C1 segment of cervical spinal cord (tissue), 14 donors: ENCODE results near the gene TBCD.

ENCODE experiments used
- DNase-seq, 14 donors: peaks; one replicate each; lab custom pipeline; 2025; lab: John Stamatoyannopoulos, UW

Gene TBCD

GRCh38 chr17:82789806-82790205 is 37.9 kb downstream of the TBCD start:
- DNase-seq = no peak

DNA sequence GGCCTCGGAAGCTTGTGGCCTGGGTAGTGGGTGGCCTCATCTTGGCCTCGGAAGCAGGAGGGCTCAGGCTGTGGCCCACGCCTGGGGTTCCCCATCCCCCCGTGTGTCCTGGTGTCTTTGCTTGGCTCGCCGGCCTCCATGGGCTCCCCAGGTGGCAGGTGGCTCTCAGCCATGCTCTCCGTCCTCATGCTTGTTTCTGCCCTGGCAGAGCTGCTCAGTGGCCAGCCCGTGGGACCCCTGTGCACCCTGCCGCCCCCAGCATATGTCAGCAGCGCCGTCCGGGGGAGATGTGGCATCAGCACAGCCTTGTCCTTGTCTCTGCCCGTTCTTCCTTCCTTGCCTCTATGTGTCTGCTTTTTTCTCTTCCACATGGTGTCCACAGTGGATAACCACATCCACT is 38.5 kb downstream of the TBCD start:
- DNase-seq = no peak

DNA sequence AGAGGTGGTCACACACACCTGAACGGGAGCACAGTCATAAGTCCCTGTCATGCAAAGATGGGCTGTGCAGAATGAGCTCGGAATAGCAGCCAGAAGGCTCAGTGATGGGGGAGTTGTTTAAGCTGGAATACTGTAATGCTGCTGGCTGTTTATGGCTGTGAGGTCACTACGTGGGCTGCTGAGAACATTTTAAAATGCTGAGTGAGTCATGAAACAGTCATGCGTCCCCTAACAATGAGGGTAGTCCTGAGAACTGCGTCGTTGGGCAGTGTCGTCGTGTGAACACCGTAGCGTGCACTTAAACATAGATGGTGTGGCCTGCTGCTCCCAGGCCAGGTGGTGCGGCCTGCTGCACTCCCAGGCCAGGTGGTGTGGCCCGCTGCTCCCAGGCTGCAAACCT is 39.7 kb downstream of the TBCD start:
- no peak for DNase-seq

- peak in 5 of 14 donors; percentile 9 to 58 (median 25) for DNase-seq
These were observed 42.2 kb downstream of the TBCD start for GRCh38 chr17:82793974-82794630.

GRCh38 chr17:82794781-82795482 is 43.1 kb downstream of the TBCD start:
- peak in 1 of 14 donors; percentile 11 for DNase-seq

- no peak for DNase-seq
These were observed 43.8 kb downstream of the TBCD start for GRCh38 chr17:82795615-82796014.

GRCh38 chr17:82797061-82797460 is 45.2 kb downstream of the TBCD start:
- no peak for DNase-seq

GRCh38 chr17:82798752-82799151 is 46.9 kb downstream of the TBCD start:
- no peak for DNase-seq

DNA sequence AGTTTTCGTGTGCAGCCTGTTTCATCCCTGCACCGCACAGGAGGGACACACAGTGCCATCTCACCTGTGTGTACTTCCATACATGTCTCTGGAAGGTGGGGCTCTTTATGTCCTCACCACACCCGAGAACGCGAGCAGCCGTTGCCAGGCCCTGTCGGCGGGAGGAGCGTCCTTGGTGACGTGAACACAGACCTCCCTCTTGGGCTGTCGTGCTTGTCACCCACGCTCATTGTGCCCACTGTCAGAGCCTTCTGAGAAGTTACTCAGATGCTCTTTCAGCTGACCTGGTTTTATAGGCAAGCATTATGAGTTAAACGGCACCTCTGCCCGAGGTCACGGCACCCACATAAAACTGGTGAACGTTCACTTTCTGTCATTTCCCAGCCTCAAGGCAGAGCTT is 47.7 kb downstream of the TBCD start:
- no peak for DNase-seq

DNA sequence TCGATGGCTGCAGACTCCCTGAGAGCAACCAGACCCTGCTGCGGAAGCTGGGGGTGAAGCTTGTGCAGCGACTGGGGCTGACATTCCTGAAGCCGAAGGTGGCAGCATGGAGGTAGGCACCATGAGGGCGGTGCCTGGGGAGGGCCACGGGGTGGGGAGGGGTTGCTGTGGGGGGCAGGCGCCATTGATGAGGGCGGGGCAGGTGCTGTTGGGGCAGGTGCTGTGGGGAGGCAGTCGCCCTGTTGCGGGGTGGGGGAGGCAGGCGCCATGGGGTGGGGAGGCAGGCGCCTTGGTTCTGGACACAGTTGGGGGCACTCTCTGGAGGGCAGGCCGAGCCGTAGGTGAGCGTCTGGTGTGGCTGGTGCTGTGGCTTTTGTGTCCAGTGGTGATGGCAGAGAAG is 49.0 kb downstream of the TBCD start:
- no peak for DNase-seq

GRCh38 chr17:82801377-82801970 is 49.6 kb downstream of the TBCD start:
- no peak for DNase-seq

GRCh38 chr17:82802075-82802780 is 50.4 kb downstream of the TBCD start:
- DNase-seq = no peak

DNA sequence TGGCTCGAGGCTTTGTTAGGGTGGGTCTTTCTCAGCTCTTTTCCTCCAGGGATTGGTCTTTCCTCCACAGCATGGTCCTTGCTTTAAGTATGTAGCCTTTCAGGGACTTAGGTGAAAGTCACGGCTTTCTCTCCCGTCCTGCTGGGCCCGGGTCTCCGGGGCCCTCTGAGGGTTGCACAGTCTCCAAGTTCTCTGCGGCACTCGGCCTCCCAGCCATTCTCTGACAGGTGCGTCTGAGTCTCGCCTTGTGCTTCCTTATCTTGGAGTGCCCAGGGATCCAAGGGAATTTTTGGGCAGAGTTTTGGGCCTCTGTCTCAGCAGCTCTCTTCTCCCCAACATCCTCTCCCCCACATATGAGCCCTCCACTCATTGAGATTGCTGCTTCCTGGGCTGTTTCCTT is 51.3 kb downstream of the TBCD start:
- DNase-seq = no peak

DNA sequence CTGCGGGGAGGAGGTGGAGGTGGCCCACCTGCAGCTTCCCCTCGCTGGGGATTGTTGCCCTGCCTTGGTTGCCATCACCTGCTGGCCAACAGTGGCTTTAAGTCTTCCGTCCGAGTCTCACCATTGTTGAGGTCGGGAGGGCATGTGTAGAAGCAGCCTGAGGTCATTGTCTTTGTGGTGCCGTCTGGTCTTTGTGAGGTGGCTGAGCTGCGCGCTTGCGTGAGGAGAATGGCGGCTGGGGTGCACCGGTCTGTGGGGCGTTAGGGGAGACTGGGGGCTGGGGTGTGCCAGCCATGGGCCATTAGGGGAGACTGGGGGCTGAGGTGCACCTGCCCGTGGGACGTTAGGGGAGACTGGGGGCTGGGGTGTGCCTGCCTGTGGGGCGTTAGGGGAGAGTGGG is 51.7 kb downstream of the TBCD start:
- DNase-seq = no peak

- DNase-seq = peak in 3 of 14 donors; percentile 7 to 37 (median 15)
These were observed 52.8 kb downstream of the TBCD start for GRCh38 chr17:82804442-82805191.

GRCh38 chr17:82805254-82805653 is 53.4 kb downstream of the TBCD start:
- no peak for DNase-seq

GRCh38 chr17:82805823-82806222 is 54.0 kb downstream of the TBCD start:
- no peak for DNase-seq

DNA sequence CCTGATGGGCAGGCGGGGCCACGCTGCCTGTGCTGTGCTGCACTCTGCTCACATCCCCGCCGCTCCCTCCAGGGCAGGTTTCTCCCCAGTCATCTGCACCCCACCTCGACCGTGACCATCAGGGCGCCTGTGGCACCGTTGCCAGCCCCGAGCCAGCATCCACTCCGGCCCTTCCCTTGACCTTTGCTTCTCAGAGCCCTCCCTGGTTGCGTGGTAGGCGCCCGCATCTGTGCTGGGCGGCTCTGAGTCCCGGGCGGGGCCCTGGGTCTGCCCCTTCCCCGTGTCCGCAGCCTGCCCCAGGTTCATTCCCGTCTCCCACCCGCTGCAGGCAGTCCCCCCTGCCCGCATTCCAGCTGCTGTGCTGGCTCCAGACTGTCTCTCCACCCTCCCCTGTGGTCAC is 54.8 kb downstream of the TBCD start:
- no peak for DNase-seq

- no peak for DNase-seq
These were observed 55.2 kb downstream of the TBCD start for GRCh38 chr17:82807101-82807500.

GRCh38 chr17:82807562-82807961 is 55.7 kb downstream of the TBCD start:
- no peak for DNase-seq

- no peak for DNase-seq
These were observed 56.1 kb downstream of the TBCD start for GRCh38 chr17:82808006-82808405.
